ENCODE results near the gene YWHAB.
"Not testable (repeated sequence)": the region's sequence is repeated elsewhere in the genome, so short reads cannot be mapped to it uniquely, and the experiment has no call there.

YWHAB gene

DNA sequence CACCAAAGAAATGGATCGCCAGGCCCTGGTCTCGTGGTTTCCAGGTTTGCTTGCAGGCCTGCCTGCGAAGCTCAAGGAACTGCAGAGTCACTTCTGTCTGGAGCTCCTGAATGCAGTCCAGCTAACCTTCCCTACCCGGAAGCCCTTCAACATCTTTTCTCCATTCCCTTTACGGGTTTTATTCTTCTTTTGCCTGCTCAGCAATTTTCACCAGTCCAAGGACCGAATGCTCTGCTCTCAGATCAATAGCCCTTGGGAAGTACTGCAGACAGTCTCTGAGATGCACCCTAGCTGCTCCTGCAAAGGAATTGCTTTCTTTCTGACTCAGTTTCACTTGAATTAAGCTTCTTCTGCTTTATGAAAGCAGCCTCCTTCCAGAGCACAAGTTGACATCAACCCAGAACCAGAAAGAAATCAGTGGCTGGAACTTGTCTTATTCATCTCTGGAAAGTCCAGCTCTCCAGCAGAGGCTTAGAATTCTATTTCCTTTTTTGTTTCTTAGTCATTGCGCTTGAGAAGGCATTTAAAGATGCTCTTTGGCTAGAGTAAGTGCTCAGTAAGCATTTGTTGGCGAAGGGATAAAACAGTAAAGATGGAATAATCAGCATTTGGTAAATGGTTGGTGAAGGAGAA lies 18.7 kb upstream of the YWHAB start:
- in situ Hi-C loops (cut with HindIII; ENCODE audit: low sequenced_read_pairs): loop anchor here (5.0 kb wide), 2 partner anchors 75 to 110 kb away; no protein-coding TSS in a partner anchor

GRCh38 chr20:44869471-44869870 lies 16.0 kb upstream of the YWHAB start:
- in situ Hi-C loops (cut with HindIII; ENCODE audit: low sequenced_read_pairs): loop anchor here (5.0 kb wide), 2 partner anchors 77 to 112 kb away; no protein-coding TSS in a partner anchor

GRCh38 chr20:44882360-44882759 lies 3.1 kb upstream of the YWHAB start:
- in situ Hi-C loops (cut with HindIII; ENCODE audit: low sequenced_read_pairs): not testable (repeated sequence)

GRCh38 chr20:44883214-44883902 lies 2.1 kb upstream of the YWHAB start:
- in situ Hi-C loops (cut with HindIII; ENCODE audit: low sequenced_read_pairs): no loop called here

GRCh38 chr20:44884907-44885391 lies 556 bp upstream of the YWHAB start:
- in situ Hi-C loops (cut with HindIII; ENCODE audit: low sequenced_read_pairs): no loop called here

GRCh38 chr20:44886266-44886651 lies 754 bp downstream of the YWHAB start:
- in situ Hi-C loops (cut with HindIII; ENCODE audit: low sequenced_read_pairs): no loop called here

GRCh38 chr20:44886828-44887227 lies 1.3 kb downstream of the YWHAB start:
- in situ Hi-C loops (cut with HindIII; ENCODE audit: low sequenced_read_pairs): no loop called here

DNA sequence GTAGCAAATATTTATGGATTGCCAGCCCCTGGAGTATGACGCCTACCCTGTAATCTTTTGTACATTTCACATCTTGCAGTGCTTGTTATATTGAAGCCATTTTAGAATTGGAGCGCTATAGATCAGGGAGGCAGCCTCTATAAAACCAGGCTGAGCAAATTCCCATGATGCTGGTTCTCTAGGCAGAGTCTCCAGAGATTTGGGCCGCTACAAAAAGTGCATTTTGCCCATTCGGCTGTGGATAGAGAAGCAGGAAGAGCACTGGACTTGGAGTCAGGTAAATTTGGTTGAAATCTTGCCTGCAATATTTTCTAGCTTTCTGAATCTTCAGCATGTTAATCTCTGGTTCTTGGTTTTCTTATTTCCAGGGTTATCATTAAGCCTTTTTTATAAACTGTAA lies 2.0 kb downstream of the YWHAB start:
- in situ Hi-C loops (cut with HindIII; ENCODE audit: low sequenced_read_pairs): no loop called here

GRCh38 chr20:44888226-44889103 lies 3.0 kb downstream of the YWHAB start:
- in situ Hi-C loops (cut with HindIII; ENCODE audit: low sequenced_read_pairs): no loop called here

DNA sequence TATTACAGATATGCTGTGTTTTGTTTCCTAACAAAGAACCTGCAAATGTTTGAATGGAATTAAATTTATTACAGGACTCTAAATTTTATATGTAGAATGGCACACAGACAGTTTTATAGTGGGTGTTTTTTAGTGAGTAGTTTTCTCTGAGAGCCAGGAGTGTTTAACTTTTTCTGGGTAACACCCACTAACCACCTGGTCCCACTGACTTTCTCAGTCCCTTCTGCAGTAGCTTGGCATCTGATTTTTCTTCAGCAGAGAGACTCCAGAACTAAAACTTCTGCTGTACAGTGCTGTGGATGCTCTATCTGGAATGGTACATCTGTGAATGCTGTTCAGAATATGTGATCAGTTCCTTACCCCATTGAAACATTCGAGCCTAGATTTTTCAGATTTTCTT lies 6.3 kb downstream of the YWHAB start:
- in situ Hi-C loops (cut with HindIII; ENCODE audit: low sequenced_read_pairs): loop anchor here (5.0 kb wide), 1 partner anchor 65 kb away; no protein-coding TSS in a partner anchor

DNA sequence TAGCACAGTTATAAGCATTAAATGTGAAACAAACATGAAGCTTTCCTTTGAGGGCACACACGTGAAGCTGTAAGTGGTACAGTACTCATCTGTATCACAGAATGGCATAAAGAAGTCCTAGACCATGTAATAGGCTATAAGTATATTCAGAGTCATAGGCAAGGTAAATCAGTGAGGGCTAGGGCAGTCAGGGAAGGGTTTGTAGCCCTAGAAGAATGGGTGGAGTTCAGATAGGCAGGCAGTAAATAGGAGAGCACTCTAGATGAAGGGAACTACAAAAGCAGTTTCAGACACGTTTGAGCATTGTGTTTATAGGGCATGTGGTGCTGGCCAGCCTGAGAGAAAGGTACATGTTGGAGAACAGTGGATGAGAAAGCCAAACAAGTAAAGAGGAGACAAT lies 9.5 kb downstream of the YWHAB start:
- in situ Hi-C loops (cut with HindIII; ENCODE audit: low sequenced_read_pairs): loop anchor here (5.0 kb wide), 1 partner anchor 62 kb away; no protein-coding TSS in a partner anchor

GRCh38 chr20:44896583-44896982 lies 11.1 kb downstream of the YWHAB start:
- in situ Hi-C loops (cut with HindIII; ENCODE audit: low sequenced_read_pairs): no loop called here

DNA sequence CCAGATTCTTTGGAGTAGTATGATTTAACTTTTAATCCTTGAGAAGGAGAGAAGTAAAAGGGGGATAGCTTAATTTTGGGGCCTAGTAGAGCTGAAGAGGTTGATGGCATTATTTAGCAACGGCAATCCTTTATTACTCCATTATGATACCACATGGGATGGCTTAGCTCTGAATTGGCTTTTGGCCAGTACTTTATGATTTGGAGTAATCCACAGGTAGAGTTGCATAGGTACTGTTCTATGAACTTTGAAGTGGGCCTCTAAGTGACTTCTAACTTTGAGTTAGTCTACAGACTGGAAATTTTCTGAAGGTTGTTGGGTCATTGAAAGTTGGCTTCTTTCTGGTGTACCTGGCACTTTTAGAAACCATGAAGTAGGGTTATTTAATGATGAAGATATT lies 11.6 kb downstream of the YWHAB start:
- in situ Hi-C loops (cut with HindIII; ENCODE audit: low sequenced_read_pairs): no loop called here

- in situ Hi-C loops (cut with HindIII; ENCODE audit: low sequenced_read_pairs): no loop called here
Measured at GRCh38 chr20:44900231-44900854, 14.8 kb downstream of the YWHAB start.

DNA sequence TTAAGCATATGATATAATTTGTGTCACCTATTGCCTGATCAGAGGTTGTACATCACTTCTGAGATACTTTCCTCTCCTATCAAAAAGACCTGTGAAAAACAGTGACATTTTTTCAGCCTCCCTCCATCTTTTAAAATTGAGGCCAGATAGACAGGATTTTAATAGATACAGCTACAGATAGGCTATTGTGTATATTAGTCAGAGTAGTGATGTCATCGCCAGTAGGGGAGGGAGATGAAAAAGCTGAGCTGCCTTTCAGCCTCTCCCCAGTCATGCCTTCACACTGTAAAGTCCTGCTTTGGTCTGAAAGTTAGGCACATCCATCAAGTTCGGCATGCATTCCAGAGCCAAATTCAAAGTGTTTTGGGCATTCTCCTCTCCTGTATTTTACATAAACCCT lies 16.5 kb downstream of the YWHAB start:
- in situ Hi-C loops (cut with HindIII; ENCODE audit: low sequenced_read_pairs): no loop called here

GRCh38 chr20:44904377-44904776 lies 18.9 kb downstream of the YWHAB start:
- in situ Hi-C loops (cut with HindIII; ENCODE audit: low sequenced_read_pairs): no loop called here

DNA sequence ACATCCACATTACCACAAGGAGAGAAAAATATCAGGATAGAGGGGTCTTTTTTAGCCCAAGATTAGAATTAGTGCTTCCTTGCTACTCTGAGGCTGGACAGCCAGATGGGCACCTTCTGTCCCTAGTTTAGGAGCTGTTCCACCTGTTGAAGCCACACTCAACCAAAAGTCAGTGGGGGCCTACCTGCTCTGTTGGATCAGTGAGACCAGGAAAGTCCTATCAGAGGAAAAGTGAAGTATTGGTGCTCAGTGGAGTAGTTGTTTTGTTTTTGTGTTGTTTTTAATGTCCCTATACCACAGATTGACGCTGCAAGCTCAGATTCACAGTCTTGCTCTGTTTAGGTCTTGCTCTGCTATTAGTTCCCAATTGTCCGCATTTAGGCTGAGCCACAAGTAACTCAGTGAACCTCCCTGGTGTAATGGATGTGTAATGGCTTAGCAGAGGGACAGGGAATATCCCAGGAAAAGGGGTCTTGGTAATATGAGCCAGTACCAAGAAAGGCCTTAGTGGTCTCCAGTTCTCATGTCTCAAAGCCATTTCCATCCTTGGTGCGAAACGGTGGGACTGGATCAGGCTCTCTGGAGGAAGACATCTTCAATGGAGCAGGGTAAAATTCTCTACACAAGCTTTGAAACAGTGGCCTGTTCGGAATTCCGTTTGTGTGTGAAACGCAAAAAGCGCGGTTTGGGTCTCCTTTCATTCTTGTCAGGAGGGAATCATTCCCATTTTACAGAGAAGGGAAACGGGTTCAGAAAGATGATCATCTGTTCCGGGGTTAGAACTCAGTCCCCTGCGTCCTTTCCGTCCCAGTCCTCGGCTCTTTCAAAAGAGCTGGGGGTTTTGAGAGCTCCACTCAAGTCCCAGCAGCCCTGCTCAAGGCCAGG lies 23.7 kb downstream of the YWHAB start:
- in situ Hi-C loops (cut with HindIII; ENCODE audit: low sequenced_read_pairs): no loop called here

DNA sequence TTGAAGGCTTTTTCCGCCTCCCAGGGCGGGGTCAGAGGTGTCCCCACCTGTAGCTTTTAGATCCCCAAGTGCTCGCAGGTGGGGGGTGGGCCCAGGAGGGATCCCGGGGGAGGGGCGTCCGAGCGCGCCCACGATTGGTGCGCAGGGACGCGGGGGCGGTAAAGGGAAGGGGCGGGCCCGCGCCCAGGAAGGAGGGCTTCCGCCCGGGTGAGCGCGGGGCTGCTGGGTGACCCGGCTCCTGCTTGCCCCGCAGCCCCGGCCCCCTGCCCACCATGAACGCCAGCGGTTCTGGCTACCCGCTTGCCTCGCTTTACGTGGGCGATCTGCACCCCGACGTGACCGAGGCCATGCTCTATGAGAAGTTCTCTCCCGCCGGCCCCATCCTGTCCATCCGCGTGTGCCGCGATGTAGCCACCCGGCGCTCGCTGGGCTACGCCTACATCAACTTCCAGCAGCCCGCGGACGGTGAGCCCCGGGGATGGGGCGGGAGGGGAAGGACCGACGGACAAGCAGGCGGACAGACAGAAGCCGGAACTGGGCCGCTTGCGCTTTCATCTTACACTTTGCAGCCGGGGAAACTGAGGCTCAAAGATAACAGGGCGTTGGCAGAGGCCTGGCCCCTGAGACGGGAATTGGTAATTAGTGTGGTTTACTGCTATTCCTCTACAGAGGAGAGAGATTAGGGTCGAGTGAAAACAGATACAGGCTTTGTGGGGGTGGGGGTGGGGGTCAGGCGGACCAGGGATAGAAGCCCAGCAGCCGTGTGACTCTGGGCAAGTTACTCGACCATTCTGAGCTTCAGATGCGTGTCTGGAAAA lies 24.6 kb downstream of the YWHAB start, which contains the start of gene PABPC1L:
PABPC1L (plus strand) TSS at position 189 of the 818 bp plus-strand sequence; CDS start at position 273, 84 bp downstream.
- in situ Hi-C loops (cut with HindIII; ENCODE audit: low sequenced_read_pairs): no loop called here

DNA sequence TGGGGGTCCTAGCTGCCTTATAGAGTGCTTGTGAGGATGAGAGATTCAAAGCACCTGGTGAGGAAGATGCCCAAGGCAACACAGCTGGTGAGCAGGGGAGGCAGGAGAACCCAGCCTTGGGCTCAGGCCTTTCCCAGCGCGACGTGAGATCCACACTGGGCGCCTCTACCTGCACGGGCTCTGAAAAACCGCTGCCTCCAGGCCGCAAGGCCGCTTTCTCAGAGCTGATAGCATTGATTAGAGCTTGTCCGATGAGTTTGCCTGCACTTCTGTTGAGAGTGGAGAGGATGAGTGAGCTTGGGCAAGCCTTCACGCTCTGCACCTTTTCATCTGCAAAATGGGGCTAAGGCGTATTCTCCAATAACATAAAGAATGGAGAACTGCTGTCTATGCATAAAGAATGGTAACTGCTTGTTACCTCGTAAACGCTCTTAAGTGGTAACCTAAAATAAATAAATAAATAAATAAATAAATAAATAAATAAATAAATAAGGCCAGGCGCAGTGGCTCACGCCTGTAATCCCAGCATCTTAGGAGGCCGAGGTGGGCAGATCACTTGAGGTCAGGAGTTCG lies 25.3 kb downstream of the YWHAB start:
- in situ Hi-C loops (cut with HindIII; ENCODE audit: low sequenced_read_pairs): no loop called here

Measured in endothelial cell of hepatic sinusoid (primary cell).